ENCODE results near the gene HAUS8.
"Not testable (repeated sequence)": the region's sequence is repeated elsewhere in the genome, so short reads cannot be mapped to it uniquely, and the experiment has no call there.

Gene HAUS8

GRCh38 chr19:17021793-17022590 lies 53.3 kb downstream of the HAUS8 start:
- DNase-seq (ENCODE audit: low read depth): peak; percentile 95
- peak overlapping the region; percentile 21 for H3K4me3 ChIP-seq (ENCODE audit: low read depth, low read length)
- TF ChIP-seq CTCF (IDR thresholded peaks at IDR 0.05; ENCODE audit: low read depth, low read length): no peak
- TF ChIP-seq POLR2A (IDR thresholded peaks at IDR 0.05; ENCODE audit: extremely low read depth, insufficient read length): no peak
- TF ChIP-seq, protein P1, sequence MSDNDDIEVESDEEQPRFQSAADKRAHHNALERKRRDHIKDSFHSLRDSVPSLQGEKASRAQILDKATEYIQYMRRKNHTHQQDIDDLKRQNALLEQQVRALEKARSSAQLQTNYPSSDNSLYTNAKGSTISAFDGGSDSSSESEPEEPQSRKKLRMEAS (IDR thresholded peaks at IDR 0.05; ENCODE audit: low read depth, low read length): 0 out of 2 replicates have a peak, but pooled peaks have one; percentile 13
- TF ChIP-seq MYC (IDR thresholded peaks at IDR 0.05; ENCODE audit: low read depth, low read length): 0 out of 2 replicates have a peak, but pooled peaks have one; percentile 19

DNA sequence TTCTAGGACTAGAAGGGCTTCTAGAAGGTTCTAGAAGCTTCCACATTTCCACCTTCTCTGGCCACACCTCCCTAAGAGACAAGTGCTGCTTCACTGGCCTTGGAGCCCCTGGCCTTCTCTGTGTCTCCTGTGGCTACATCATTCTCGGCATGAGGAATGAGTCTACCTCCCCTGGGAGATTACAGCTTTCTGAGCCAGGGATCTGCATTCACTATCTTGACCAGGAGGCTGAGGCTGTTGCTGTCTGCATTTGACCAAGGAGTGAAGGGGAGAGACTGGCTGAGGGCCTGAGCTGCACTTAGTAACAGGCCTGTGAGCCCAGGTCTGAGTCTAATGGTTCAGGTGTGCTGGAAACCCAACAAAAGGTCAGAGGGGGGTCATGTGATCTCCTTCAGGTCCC lies 53.9 kb downstream of the HAUS8 start:
- H3K4me3 ChIP-seq (ENCODE audit: low read depth, low read length): peak overlapping the region; percentile 16
- TF ChIP-seq CTCF (IDR thresholded peaks at IDR 0.05; ENCODE audit: low read depth, low read length): no peak
- TF ChIP-seq MYC (IDR thresholded peaks at IDR 0.05; ENCODE audit: low read depth, low read length): no peak
- no peak for TF ChIP-seq POLR2A (IDR thresholded peaks at IDR 0.05; ENCODE audit: extremely low read depth, insufficient read length)
- TF ChIP-seq, protein P1 (IDR thresholded peaks at IDR 0.05; ENCODE audit: low read depth, low read length): no peak
- peak; percentile 76 for DNase-seq (ENCODE audit: low read depth)

- no peak overlapping the region for H3K4me3 ChIP-seq (ENCODE audit: low read depth, low read length)
- TF ChIP-seq CTCF (IDR thresholded peaks at IDR 0.05; ENCODE audit: low read depth, low read length): no peak
- TF ChIP-seq, protein P1 (IDR thresholded peaks at IDR 0.05; ENCODE audit: low read depth, low read length): peak; percentile 71; the same call in 1 of the 2 replicates
- DNase-seq (ENCODE audit: low read depth): peak; percentile 75
Measured at GRCh38 chr19:17020823-17021222, 54.4 kb downstream of the HAUS8 start.

GRCh38 chr19:17020385-17020784 lies 54.9 kb downstream of the HAUS8 start:
- DNase-seq (ENCODE audit: low read depth): no peak
- H3K4me3 ChIP-seq (ENCODE audit: low read depth, low read length): no peak overlapping the region
- TF ChIP-seq POLR2A (IDR thresholded peaks at IDR 0.05; ENCODE audit: extremely low read depth, insufficient read length) (no peak), MYC (IDR thresholded peaks at IDR 0.05; ENCODE audit: low read depth, low read length) (no peak), CTCF (IDR thresholded peaks at IDR 0.05; ENCODE audit: low read depth, low read length) (no peak)
- TF ChIP-seq, protein P1 (IDR thresholded peaks at IDR 0.05; ENCODE audit: low read depth, low read length): no peak

DNA sequence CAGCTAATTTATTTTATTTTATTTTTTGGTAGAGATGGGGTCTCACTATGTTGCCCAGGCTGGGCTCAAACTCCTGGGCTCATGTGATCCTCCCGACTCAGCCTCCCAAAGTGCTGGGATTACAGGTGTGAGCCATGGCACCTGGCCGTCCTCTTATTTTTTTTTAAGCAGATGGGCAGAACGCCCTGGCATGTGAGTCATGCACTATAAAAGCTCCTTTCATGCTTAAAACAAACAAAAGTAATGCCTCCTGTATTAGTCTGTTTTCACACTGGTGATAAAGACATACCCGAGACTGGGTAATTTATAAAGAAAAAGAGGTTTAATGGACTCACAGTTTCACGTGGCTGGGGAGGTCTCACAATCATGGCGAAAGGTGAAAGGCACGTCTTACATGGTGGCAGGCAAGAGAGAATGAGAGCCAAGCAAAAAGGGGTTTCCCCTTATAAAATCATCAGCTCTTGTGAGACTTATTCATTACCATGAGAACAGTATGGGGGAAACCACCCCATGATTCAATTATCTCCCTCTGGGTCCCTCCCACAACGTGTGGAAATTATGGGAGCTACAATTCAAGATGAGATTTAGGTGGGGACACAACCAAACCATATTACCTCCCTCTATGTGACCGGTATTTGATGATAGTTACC lies 60.9 kb downstream of the HAUS8 start:
- not testable (repeated sequence) for H3K4me3 ChIP-seq (ENCODE audit: low read depth, low read length); DNase-seq (ENCODE audit: low read depth)

- no peak overlapping the region for H3K4me3 ChIP-seq (ENCODE audit: low read depth, low read length)
- DNase-seq (ENCODE audit: low read depth): no peak
- TF ChIP-seq, protein P1 (IDR thresholded peaks at IDR 0.05; ENCODE audit: low read depth, low read length): no peak
- TF ChIP-seq MYC (IDR thresholded peaks at IDR 0.05; ENCODE audit: low read depth, low read length) (no peak), CTCF (IDR thresholded peaks at IDR 0.05; ENCODE audit: low read depth, low read length) (no peak), POLR2A (IDR thresholded peaks at IDR 0.05; ENCODE audit: extremely low read depth, insufficient read length) (no peak)
Measured at GRCh38 chr19:17011485-17011884, 63.8 kb downstream of the HAUS8 start.

All from NB4 (cell line).